Measurements from ENCODE around the gene ANKRD33B.
"Not testable (repeated sequence)": the region's sequence is repeated elsewhere in the genome, so short reads cannot be mapped to it uniquely, and the experiment has no call there.

ANKRD33B gene

GRCh38 chr5:10559151-10559550, 4.7 kb upstream of the ANKRD33B start:
- Mint-ChIP-seq H3K27me3 (no peaks in the 10 kb centered on the region), H3K9me3 (no peaks in the 10 kb centered on the region), H3K27ac (peak overlapping the region; percentile 95)

GRCh38 chr5:10559871-10560270, 4.0 kb upstream of the ANKRD33B start:
- ATAC-seq (ENCODE audit: low read depth) (no peak), DNase-seq (ENCODE audit: low spot score in 2 of 2) (no peak)
- peaks cover 29% of the 10 kb centered on the region for H3K4me1 Mint-ChIP-seq
- peak overlapping the region; percentile 95 for H3K27ac Mint-ChIP-seq
- H3K4me3 Mint-ChIP-seq, result no peak overlapping the region
- no peaks in the 10 kb centered on the region for H3K27me3 Mint-ChIP-seq
- no peaks in the 10 kb centered on the region for H3K36me3 Mint-ChIP-seq
- H3K9me3 Mint-ChIP-seq, result no peaks in the 10 kb centered on the region

More at GRCh38 chr5:10559151-10559550, 4.7 kb upstream of the ANKRD33B start:
- Mint-ChIP-seq H3K36me3 (no peaks in the 10 kb centered on the region), H3K4me1 (peaks cover 33% of the 10 kb centered on the region), H3K4me3 (no peak overlapping the region)
- ATAC-seq (ENCODE audit: low read depth) (no peak), DNase-seq (ENCODE audit: low spot score in 2 of 2) (no peak)

DNA sequence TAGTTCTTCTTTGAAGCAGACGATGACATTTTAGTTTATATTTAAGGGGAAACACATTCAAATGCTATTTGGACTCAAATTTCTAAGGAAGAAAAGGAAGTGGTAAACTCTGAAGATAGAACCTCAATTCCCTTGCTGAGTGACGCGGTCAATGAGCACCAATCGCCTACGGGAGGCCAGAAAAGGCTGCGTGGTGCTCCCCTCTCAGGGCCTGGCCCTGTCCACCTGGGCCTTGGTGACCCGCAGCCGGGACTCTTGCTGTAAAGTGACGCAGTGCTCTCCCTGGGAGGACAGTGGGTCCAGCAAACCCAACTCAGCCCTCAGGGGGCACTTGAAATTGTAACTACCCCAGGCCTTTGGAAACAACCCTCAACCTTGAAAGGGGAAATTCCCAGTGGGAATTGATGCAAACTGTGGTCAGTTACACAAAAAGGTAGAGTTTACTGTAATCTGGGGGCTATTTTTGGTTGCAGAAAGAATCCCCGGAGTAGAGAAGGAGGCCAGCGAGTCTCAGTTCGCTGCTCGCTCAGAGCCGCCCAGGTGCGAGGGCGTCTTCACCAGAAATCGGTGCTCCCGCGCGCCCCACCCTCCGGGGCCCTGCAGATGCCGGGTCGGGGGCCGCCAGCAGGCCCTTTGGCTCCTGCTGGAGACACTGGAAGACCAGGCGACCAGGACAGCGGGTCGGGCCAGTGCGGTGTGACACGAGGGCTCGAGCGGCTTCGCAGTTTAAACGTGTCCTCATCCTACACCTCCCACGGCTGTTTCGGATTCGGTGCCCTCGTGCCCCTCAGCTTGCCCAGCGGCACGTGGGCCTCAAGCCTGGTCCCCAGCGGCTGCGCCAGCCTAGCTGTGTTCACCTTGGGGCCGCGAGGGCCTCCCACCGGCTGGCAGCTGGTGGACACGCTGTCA, 1.4 kb upstream of the ANKRD33B start:
- Mint-ChIP-seq H3K4me3 (peak overlapping the region; percentile 73), H3K27ac (peak overlapping the region; percentile 95), H3K27me3 (no peaks in the 10 kb centered on the region), H3K4me1 (peaks cover 33% of the 10 kb centered on the region), H3K9me3 (no peaks in the 10 kb centered on the region), H3K36me3 (no peaks in the 10 kb centered on the region)
- DNase-seq (ENCODE audit: low spot score in 2 of 2) (peak; percentile 59), ATAC-seq (ENCODE audit: low read depth) (peak; percentile 33)

GRCh38 chr5:10563110-10563944, 543 bp upstream of the ANKRD33B start:
- H3K27me3 Mint-ChIP-seq, result no peaks in the 10 kb centered on the region
- no peaks in the 10 kb centered on the region for H3K36me3 Mint-ChIP-seq
- H3K9me3 Mint-ChIP-seq, result no peaks in the 10 kb centered on the region
- peak overlapping the region; percentile 73 for H3K4me3 Mint-ChIP-seq
- peak; percentile 48 for ATAC-seq (ENCODE audit: low read depth)
- peak overlapping the region; percentile 95 for H3K27ac Mint-ChIP-seq
- DNase-seq (ENCODE audit: low spot score in 2 of 2), result peak; percentile 65 to 73
- H3K4me1 Mint-ChIP-seq, result peaks cover 34% of the 10 kb centered on the region

- Mint-ChIP-seq H3K9me3 (no peaks in the 10 kb centered on the region), H3K27me3 (no peaks in the 10 kb centered on the region), H3K27ac (peak overlapping the region; percentile 95), H3K4me3 (peak overlapping the region; percentile 96), H3K4me1 (peaks cover 38% of the 10 kb centered on the region), H3K36me3 (peaks cover 2% of the 10 kb centered on the region)
- ATAC-seq (ENCODE audit: low read depth), result no peak
- DNase-seq (ENCODE audit: low spot score in 2 of 2), result no peak
Observed at GRCh38 chr5:10564838-10565784, 1.2 kb downstream of the ANKRD33B start.

DNA sequence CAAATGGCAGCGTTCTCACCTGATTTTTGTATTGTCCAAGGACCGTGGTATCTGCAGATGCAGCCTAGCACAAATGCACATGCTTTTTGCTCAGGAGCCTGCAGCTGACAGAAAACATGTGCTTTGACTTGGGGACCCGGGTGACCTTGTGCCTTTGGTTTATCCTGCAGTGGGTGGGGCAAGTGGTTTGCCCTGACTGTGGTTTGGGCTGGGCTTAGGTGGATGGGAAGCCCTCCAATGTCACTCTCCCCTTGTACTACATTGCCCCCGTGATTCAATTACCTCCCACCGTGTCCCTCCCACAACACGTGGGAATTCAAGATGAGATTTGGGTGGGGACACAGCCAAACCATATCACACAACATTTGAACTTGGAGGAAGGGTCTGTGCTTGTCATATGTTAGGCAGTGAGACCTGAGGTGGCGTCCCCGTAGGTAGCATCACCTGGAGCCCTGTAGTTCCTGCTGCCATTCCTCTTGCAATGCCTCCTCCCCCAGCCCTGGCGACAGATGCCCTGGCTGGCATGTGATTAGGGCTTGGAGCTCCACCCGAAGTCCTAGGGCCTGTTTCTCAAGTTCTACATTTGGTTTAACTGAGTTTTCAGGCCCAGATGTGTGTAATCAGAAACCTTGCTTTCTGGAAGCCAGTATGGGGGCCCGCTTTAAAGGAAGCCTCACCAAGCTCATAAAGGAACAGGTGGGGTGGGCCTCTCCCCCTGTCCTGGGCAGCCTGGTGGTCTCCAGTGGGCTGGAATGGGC, 2.1 kb downstream of the ANKRD33B start:
- ATAC-seq (ENCODE audit: low read depth), result no peak
- peaks cover 39% of the 10 kb centered on the region for H3K4me1 Mint-ChIP-seq
- peak in 1 of 2 donors; percentile 16 for DNase-seq (ENCODE audit: low spot score in 2 of 2)
- peak overlapping the region; percentile 96 for H3K4me3 Mint-ChIP-seq
- H3K27me3 Mint-ChIP-seq, result no peaks in the 10 kb centered on the region
- no peaks in the 10 kb centered on the region for H3K9me3 Mint-ChIP-seq
- peaks cover 2% of the 10 kb centered on the region for H3K36me3 Mint-ChIP-seq
- H3K27ac Mint-ChIP-seq, result peak overlapping the region; percentile 95

DNA sequence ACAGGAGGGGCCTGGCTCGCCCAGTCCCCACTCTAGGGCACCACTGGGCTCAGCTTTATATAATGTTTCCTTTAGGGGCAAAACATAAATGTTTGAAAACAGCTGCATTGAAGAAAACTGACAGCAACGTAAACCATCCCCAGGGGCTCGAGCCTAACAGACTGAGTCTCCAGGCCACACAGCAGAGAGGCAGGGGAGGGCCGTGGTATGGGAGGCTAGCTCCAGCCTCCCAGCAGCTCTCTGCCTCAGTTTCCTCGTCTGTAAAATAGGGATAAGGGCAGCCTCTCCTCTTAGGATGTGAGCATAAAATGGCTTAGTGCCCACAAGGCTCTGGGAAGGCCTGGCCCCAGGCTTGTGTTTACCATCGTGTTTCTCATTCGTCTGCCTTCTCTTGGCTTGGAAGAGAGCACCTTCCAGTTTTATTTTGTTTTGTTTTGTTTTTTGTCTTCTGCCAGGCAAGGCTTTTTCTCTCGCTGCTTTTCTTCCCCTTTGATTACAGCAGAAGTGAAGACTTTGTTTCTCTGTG, 2.7 kb downstream of the ANKRD33B start:
- no peak for ATAC-seq (ENCODE audit: low read depth)
- DNase-seq (ENCODE audit: low spot score in 2 of 2), result no peak
- Mint-ChIP-seq H3K27ac (peak overlapping the region; percentile 95), H3K4me1 (peaks cover 36% of the 10 kb centered on the region), H3K9me3 (no peaks in the 10 kb centered on the region), H3K36me3 (peaks cover 2% of the 10 kb centered on the region), H3K27me3 (no peaks in the 10 kb centered on the region), H3K4me3 (peak overlapping the region; percentile 96)

GRCh38 chr5:10567121-10567591, 3.3 kb downstream of the ANKRD33B start:
- Mint-ChIP-seq H3K9me3 (no peaks in the 10 kb centered on the region), H3K27me3 (no peaks in the 10 kb centered on the region), H3K27ac (peak overlapping the region; percentile 95), H3K36me3 (peaks cover 2% of the 10 kb centered on the region), H3K4me3 (peak overlapping the region; percentile 96), H3K4me1 (peaks cover 34% of the 10 kb centered on the region)
- ATAC-seq (ENCODE audit: low read depth) (no peak), DNase-seq (ENCODE audit: low spot score in 2 of 2) (no peak)

DNA sequence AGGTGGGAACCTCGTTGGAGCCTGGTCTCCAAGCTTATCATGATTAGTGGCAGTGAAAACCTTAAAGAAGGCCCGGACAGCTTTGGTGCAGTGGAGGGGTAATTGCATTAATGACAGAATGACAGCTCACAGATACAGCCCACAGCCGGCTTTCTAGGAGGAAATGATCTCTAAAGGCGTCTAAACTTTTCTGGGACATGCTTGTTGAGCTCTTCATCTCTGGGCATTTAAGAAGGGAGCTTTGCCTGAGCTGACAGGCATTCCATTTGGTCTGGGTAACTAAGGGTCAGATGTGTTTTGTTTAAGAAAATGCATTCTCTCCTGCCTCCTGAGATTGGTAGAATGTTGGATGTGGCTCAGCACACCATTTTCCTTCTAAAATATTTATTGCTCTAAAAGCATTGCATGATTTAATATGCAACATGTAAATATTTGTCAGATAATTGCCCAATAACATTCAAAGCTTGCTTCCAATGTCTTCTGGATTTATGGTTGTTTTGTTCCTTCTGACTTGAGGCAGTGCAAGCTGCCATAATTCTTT, 4.0 kb downstream of the ANKRD33B start:
- Mint-ChIP-seq H3K27me3 (no peaks in the 10 kb centered on the region), H3K4me3 (peak overlapping the region; percentile 96), H3K27ac (peak overlapping the region; percentile 95), H3K9me3 (no peaks in the 10 kb centered on the region), H3K4me1 (peaks cover 35% of the 10 kb centered on the region), H3K36me3 (peaks cover 3% of the 10 kb centered on the region)
- DNase-seq (ENCODE audit: low spot score in 2 of 2) (no peak), ATAC-seq (ENCODE audit: low read depth) (no peak)

- not testable (repeated sequence) for DNase-seq (ENCODE audit: low spot score in 2 of 2); H3K9me3 Mint-ChIP-seq; H3K27me3 Mint-ChIP-seq; H3K4me3 Mint-ChIP-seq; ATAC-seq (ENCODE audit: low read depth); H3K27ac Mint-ChIP-seq
- peaks cover 37% of the 10 kb centered on the region for H3K4me1 Mint-ChIP-seq
- H3K36me3 Mint-ChIP-seq, result peaks cover 11% of the 10 kb centered on the region
Observed at GRCh38 chr5:10570540-10570939, 6.7 kb downstream of the ANKRD33B start.

GRCh38 chr5:10572451-10572850, 8.6 kb downstream of the ANKRD33B start:
- H3K9me3 Mint-ChIP-seq, result no peaks in the 10 kb centered on the region
- no peak for DNase-seq (ENCODE audit: low spot score in 2 of 2)
- no peak overlapping the region for H3K27ac Mint-ChIP-seq
- H3K27me3 Mint-ChIP-seq, result no peaks in the 10 kb centered on the region
- ATAC-seq (ENCODE audit: low read depth), result no peak
- no peak overlapping the region for H3K4me3 Mint-ChIP-seq
- peaks cover 38% of the 10 kb centered on the region for H3K4me1 Mint-ChIP-seq
- H3K36me3 Mint-ChIP-seq, result peaks cover 11% of the 10 kb centered on the region

DNA sequence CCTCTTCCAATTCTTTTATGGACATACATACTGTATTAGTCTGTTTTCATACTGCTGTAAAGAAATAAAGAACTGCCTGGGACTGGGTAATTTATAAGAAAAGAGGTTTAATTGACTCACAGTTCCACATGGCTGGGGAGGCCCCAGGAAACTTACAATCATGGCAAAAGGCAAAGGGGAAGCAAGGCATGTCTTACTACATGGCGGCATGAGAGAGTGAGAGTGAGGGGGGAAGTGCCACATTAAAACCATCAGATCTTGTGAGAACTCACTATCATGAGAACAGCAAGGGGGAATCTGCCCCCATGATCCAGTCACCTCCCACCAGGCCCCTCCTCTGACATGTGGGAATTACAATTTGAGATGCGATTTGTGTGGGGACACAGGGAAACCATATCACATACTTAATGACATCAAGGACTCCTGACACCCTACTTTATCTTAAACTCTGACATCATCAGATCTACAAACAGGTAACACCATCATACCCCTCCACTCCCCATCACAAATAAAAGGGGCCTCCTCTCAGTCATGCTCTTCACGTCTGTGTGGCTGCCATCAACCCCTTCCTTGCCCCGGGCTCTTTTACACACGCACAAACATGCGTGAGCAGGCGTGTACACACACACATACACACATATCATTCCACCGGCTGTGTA, 9.7 kb downstream of the ANKRD33B start:
- peak; percentile 37 for ATAC-seq (ENCODE audit: low read depth)

More for the DNA sequence above, 9.7 kb downstream of the ANKRD33B start:
- peak overlapping the region; percentile 17 for H3K27ac Mint-ChIP-seq
- no peaks in the 10 kb centered on the region for H3K9me3 Mint-ChIP-seq
- no peaks in the 10 kb centered on the region for H3K27me3 Mint-ChIP-seq
- no peak for DNase-seq (ENCODE audit: low spot score in 2 of 2)
- H3K4me1 Mint-ChIP-seq, result peaks cover 40% of the 10 kb centered on the region
- no peak overlapping the region for H3K4me3 Mint-ChIP-seq
- peaks cover 11% of the 10 kb centered on the region for H3K36me3 Mint-ChIP-seq

Measured in memory B cell (primary cell).